ENCODE data around the gene SLC22A2.

The SLC22A2 gene

DNA sequence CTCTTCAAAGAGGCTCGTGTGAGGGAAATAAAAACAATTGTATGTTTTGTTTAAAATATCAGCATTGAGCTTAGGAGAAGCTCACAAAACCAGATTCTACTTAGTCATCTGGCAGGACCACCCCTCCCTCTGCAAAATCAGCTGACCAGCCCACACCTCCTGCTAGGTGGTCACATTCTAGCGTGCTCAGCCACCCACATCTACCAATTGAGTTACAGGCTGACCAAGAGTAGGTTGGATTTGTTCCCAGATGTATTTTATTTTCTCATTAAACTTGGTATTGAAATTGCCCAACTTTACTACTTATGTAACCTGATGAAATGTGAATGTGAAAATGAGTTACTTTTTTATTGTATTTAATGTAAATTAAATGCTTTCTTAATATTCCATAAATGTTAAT, 56.2 kb downstream of the SLC22A2 start:
- TF ChIP-seq, protein P1, sequence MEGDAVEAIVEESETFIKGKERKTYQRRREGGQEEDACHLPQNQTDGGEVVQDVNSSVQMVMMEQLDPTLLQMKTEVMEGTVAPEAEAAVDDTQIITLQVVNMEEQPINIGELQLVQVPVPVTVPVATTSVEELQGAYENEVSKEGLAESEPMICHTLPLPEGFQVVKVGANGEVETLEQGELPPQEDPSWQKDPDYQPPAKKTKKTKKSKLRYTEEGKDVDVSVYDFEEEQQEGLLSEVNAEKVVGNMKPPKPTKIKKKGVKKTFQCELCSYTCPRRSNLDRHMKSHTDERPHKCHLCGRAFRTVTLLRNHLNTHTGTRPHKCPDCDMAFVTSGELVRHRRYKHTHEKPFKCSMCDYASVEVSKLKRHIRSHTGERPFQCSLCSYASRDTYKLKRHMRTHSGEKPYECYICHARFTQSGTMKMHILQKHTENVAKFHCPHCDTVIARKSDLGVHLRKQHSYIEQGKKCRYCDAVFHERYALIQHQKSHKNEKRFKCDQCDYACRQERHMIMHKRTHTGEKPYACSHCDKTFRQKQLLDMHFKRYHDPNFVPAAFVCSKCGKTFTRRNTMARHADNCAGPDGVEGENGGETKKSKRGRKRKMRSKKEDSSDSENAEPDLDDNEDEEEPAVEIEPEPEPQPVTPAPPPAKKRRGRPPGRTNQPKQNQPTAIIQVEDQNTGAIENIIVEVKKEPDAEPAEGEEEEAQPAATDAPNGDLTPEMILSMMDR (IDR thresholded peaks at IDR 0.05; ENCODE audit: low read depth, low read length) = no peak
- DNase-seq (ENCODE audit: low read depth in 2 of 2) = no peak
- no peak overlapping the region for H3K4me3 ChIP-seq (replicated peaks in 1 of 2; ENCODE audit: low read depth in 2 of 2, low read length in 2 of 2)

DNA sequence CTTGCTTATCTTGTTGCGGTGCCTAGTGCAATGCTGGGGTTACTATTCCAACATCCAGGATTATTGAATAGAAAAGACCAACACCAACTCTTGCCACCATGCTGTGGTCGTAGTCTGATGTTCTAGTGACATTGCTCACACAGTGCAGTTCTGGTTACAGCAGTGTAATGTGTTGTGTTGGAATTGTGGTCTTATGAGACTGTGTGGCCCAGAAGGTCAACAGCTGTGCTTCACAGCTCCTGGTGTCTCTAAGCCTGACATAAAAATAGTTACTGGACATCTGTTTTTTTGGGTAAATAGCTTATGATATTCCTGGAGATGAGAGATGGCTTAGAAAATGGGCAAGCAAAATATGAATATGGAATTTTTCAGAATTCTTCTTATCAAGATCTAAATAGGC, 57.6 kb downstream of the SLC22A2 start:
- TF ChIP-seq, protein P1 (IDR thresholded peaks at IDR 0.05; ENCODE audit: low read depth, low read length) = no peak
- no peak for DNase-seq (ENCODE audit: low read depth in 2 of 2)

DNA sequence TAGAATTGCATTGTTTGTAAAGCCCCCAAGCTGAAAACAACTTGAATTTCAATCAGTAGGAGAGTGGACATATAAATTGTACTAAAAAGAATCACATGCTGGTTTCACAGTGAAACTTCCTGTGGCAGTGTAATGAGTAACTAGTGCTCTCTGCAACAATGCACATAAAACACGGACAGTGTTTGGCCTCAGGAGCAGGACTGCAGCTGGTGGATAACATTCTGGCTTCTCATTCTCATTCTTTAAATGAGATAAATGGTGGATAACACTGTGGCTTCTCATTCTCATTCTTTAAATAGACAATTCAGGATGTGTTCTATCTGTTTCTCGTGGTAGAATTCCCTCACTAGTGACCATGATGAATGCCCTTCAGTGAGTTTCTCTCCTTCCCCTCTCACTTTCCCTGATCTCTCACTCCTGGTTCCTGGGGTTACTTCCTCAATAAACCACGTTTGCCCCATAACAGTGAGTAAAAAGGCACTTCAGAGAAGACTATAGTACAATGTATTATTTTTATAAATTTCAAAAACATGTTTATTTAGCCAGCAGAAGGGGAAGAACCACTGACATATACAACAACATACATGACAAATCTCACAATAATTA, 59.9 kb downstream of the SLC22A2 start:
- no peak overlapping the region for H3K4me3 ChIP-seq (replicated peaks in 1 of 2; ENCODE audit: low read depth in 2 of 2, low read length in 2 of 2)
- TF ChIP-seq, protein P1 (IDR thresholded peaks at IDR 0.05; ENCODE audit: low read depth, low read length) = no peak
- DNase-seq (ENCODE audit: low read depth in 2 of 2) = peak in 1 of 2 donors; percentile 32

More for the DNA sequence above, 57.6 kb downstream of the SLC22A2 start:
- H3K4me3 ChIP-seq (replicated peaks in 1 of 2; ENCODE audit: low read depth in 2 of 2, low read length in 2 of 2) = no peak overlapping the region

DNA sequence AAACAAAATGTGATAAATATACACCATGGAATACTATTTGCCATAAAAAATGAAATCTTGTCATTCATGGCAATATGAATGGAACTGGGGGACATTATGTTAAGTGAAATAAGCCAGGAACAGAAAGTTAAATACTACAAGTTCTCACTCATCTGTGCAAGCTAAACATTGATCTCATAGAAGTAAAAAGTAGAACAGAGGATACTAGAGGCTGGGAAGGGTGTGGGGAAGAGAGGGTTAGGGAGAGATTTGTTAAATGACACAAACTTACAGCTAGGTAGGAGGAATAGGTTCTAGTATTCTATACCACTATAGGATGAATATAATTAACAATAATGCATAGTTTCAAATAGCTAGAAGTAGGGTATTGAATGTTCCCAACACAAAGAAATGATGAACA, 61.0 kb downstream of the SLC22A2 start:
- H3K4me3 ChIP-seq (replicated peaks in 1 of 2; ENCODE audit: low read depth in 2 of 2, low read length in 2 of 2) = no peak overlapping the region
- TF ChIP-seq, protein P1 (IDR thresholded peaks at IDR 0.05; ENCODE audit: low read depth, low read length) = no peak
- no peak for DNase-seq (ENCODE audit: low read depth in 2 of 2)

DNA sequence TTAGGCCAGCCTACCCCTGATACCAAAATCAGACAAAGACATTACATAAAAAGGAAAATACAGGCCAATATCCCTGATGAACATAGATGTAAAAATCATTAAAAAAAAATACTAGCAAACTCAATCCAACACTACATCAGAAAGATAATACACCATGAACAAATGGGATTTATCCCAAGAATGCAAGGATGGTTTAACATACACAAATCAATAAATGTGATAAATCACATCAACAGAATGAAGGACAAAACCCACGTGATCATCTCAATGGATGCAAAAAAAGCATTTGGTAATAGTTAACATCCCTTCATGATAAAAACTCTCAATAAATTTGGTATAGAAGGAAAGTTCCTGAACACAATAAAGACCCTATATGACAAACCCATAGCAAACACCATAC, 63.8 kb downstream of the SLC22A2 start:
- TF ChIP-seq, protein P1 (IDR thresholded peaks at IDR 0.05; ENCODE audit: low read depth, low read length) = no peak
- no peak for DNase-seq (ENCODE audit: low read depth in 2 of 2)
- no peak overlapping the region for H3K4me3 ChIP-seq (replicated peaks in 1 of 2; ENCODE audit: low read depth in 2 of 2, low read length in 2 of 2)

DNA sequence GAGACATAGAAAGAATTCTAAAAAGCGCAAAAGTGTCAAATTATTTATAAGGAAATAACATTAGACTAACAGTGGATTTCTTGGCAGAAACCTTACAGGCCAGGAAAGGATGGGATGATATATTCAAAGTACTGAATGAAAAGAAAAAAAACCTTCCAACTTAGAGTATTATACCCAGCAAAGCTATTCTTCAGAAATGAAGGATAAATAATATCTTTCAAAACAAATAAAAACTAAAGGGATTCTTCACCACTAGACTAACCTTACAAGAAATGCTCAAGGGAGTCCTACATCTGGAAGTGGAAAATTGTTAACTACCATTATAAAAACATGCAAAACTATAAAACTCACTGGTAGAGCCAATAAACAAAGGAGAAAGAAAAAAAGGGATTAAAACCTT, 65.8 kb downstream of the SLC22A2 start:
- no peak overlapping the region for H3K4me3 ChIP-seq (replicated peaks in 1 of 2; ENCODE audit: low read depth in 2 of 2, low read length in 2 of 2)
- no peak for DNase-seq (ENCODE audit: low read depth in 2 of 2)
- TF ChIP-seq, protein P1 (IDR thresholded peaks at IDR 0.05; ENCODE audit: low read depth, low read length) = no peak

DNA sequence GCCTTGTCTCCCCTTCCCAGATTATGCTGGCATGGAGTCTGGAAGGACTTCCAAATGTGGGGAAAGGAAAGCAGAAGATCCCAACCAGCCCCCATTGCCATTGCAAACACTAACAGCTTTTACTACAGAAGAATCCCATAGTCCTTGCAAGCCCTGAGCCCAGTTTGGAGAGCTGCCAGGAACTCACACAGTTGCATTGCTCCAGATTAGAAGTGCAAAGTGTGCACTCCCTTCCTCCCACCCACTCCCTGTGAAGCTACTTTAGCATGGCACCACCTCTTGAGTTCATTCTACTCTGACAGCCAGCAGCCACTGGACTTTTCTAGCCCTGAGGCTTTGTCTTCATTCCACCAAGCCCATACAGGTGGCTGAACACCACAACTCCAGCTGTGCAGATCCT, 67.6 kb downstream of the SLC22A2 start:
- H3K4me3 ChIP-seq (replicated peaks in 1 of 2; ENCODE audit: low read depth in 2 of 2, low read length in 2 of 2) = no peak overlapping the region
- TF ChIP-seq, protein P1 (IDR thresholded peaks at IDR 0.05; ENCODE audit: low read depth, low read length) = no peak
- DNase-seq (ENCODE audit: low read depth in 2 of 2) = no peak

Measured in cardiac fibroblast (primary cell).